Psoas muscle (tissue), 8 donors: ENCODE results near the gene ITPR1. TPM values are rescaled to one million over a fixed set of nuclear protein-coding genes. Genes with fewer than 3 reads are reported as not detected.
A peak's percentile ranks its signal among the peaks of the same experiment; 100 is the strongest.

Experiments
- ATAC-seq, 4 donors: fragments of 200-7000 bp; cut with Tn5 transposase; one replicate each; pipeline ENCODE4 v1.9.1; 2020; ENCODE audit warnings: moderate library complexity in 3 of 4, mild to moderate bottlenecking in 2 of 4
- DNase-seq, 2 donors: peaks; one replicate each; pipeline ENCODE4 v3.0.0-alpha.2; 2020
- H3K27ac ChIP-seq: fragments of 200-600 bp; one replicate; pipeline ENCODE4 v1.8.0; 2022
- H3K27me3 ChIP-seq, 3 donors: fragments of 200-600 bp in 1 of 3; one replicate each; pipeline versions ENCODE4 v1.6.1 to v1.8.0; 2013 to 2022; ENCODE audit warnings: low read length in 2 of 3, mild to moderate bottlenecking in 2 of 3, moderate library complexity in 1 of 3; ENCODE audit not compliant: insufficient read depth in 3 of 3
- H3K36me3 ChIP-seq, 2 donors: fragments of 200-600 bp in 1 of 2; one replicate each; pipeline versions ENCODE4 v1.6.1 to v1.8.0; 2013 to 2022; ENCODE audit warnings: low read depth in 1 of 2, mild to moderate bottlenecking in 1 of 2, moderate library complexity in 1 of 2; ENCODE audit not compliant: insufficient read depth in 1 of 2
- H3K4me1 ChIP-seq: fragments of 200-600 bp; one replicate; pipeline ENCODE4 v1.8.0; 2022
- H3K4me3 ChIP-seq: fragments of 200-600 bp; one replicate; pipeline ENCODE4 v1.8.0; 2022; ENCODE audit warnings: mild to moderate bottlenecking
- H3K9me3 ChIP-seq: fragments of 200-600 bp; one replicate; pipeline ENCODE4 v1.8.0; 2022
- CTCF ChIP-seq: fragments of 200-600 bp; IDR thresholded peaks from one replicate; pipeline ENCODE4 v1.8.0; 2022; ENCODE audit warnings: antibody characterized with exemption
- WGBS, 3 donors: extraction: QIAGEN DNeasy Blood & Tissue Kit; methylation state at CpG; one replicate each; pipeline versions ENCODE4 v1.1.6 to v1.1.7; 2013; 5-methylcytosine and 5-hydroxymethylcytosine counted together
- intact Hi-C, 2 donors: fragments of 100-400 bp; cut with DNase I; formaldehyde crosslinking; loops; one replicate each; pipeline versions ENCODE4 v1.11.0 to v1.14.2; 2022
- polyA plus RNA-seq, 3 donors: library from polyadenylated mRNA; stranded (reverse); fragments of 200-250 nt; gene quantifications; one replicate each; pipeline ENCODE4 v1.2.3, GENCODE V29; 2013
- total RNA-seq, 4 donors: library from RNA; stranded (reverse); fragmentation: NEBNext Ultra II Directional in 2 of 4; extraction: Animal tissue kit (Norgen Biotek cat#: 25700) in 2 of 4; gene quantifications; one replicate each; pipeline versions ENCODE4 v1.2.1 to v1.2.4, GENCODE V29; 2021 to 2023
- donor health status: healthy with polysubstance abuse.
- donor health status: DM: no; HTN: no; CAD: no; lungs with moderate emphysema.
- donor health status: Bipolar disorder and iron deficiency.
- donor health status: healthy.
- donor health status: DM: yes; HTN: yes; CAD: no.
- donor health status: DM: no; HTN: no; CAD: no.
- donor health status: DM: no; HTN: no; CAD: no.
- donor health status: DM: yes; HTN: yes; CAD: no.

Gene ITPR1
- total and polyA plus RNA-seq, 7 donors = 4.4 to 9.2 (median 8.8) TPM

- peaks cover 48% of the 10 kb centered on the region for H3K4me1 ChIP-seq
- no peaks in the 10 kb centered on the region for H3K9me3 ChIP-seq
- 73 to 82% (median 75%) methylated on average over 10 of the region's 10 CpGs for WGBS, 3 donors
- no peaks in the 10 kb centered on the region for H3K36me3 ChIP-seq
- no peak for ATAC-seq
- TF ChIP-seq CTCF = no peak
- peak; percentile 43 to 59 for DNase-seq
- intact Hi-C loops = loop anchor here (5.0 kb wide), 2 partner anchors 81 to 149 kb away; partner anchors contain the start of gene BHLHE40 (in 1 of the 2)
- no peak overlapping the region for H3K4me3 ChIP-seq
- H3K27ac ChIP-seq = peak overlapping the region; percentile 84
- no peaks in the 10 kb centered on the region for H3K27me3 ChIP-seq
These were observed 335.3 kb downstream of the ITPR1 start for GRCh38 chr3:4828279-4829030.

- DNase-seq (no peak), ATAC-seq (no peak)
- no peak overlapping the region for H3K4me3 ChIP-seq
- no peaks in the 10 kb centered on the region for H3K9me3 ChIP-seq
- no peak for TF ChIP-seq CTCF
- H3K27ac ChIP-seq = no peak overlapping the region
- peaks cover 47% of the 10 kb centered on the region for H3K4me1 ChIP-seq
- no peaks in the 10 kb centered on the region for H3K36me3 ChIP-seq
- intact Hi-C loops = loop anchor here (5.0 kb wide), 2 partner anchors 82 to 148 kb away; partner anchors contain the start of gene BHLHE40 (in 1 of the 2)
- H3K27me3 ChIP-seq = no peaks in the 10 kb centered on the region
- 83 to 95% (median 94%) methylated on average over 1 of the region's 1 CpG for WGBS, 3 donors
These were observed 335.9 kb downstream of the ITPR1 start for GRCh38 chr3:4829031-4829394.

GRCh38 chr3:4830586-4830914, 337.4 kb downstream of the ITPR1 start:
- H3K27me3 ChIP-seq = no peaks in the 10 kb centered on the region
- H3K27ac ChIP-seq = no peak overlapping the region
- ATAC-seq = no peak
- WGBS, 3 donors = 93 to 97% (median 94%) methylated on average over 5 of the region's 5 CpGs
- intact Hi-C loops = no loop called here
- H3K4me1 ChIP-seq = peaks cover 31% of the 10 kb centered on the region
- no peaks in the 10 kb centered on the region for H3K9me3 ChIP-seq
- no peak overlapping the region for H3K4me3 ChIP-seq
- DNase-seq = no peak
- no peak for TF ChIP-seq CTCF
- H3K36me3 ChIP-seq = no peaks in the 10 kb centered on the region

- no peaks in the 10 kb centered on the region for H3K27me3 ChIP-seq
- H3K9me3 ChIP-seq = no peaks in the 10 kb centered on the region
- no peaks in the 10 kb centered on the region for H3K36me3 ChIP-seq
- 60 to 77% (median 68%) methylated on average over 4 of the region's 4 CpGs for WGBS, 3 donors
- intact Hi-C loops = no loop called here
- peaks cover 21% of the 10 kb centered on the region for H3K4me1 ChIP-seq
- H3K27ac ChIP-seq = peak overlapping the region; percentile 56
- no peak for TF ChIP-seq CTCF
- DNase-seq = no peak
- no peak for ATAC-seq
- no peak overlapping the region for H3K4me3 ChIP-seq
These were observed 338.4 kb downstream of the ITPR1 start for GRCh38 chr3:4831580-4831950.

- no peaks in the 10 kb centered on the region for H3K27me3 ChIP-seq
- ATAC-seq (no peak), DNase-seq (no peak)
- no peak overlapping the region for H3K4me3 ChIP-seq
- intact Hi-C loops = no loop called here
- no peaks in the 10 kb centered on the region for H3K9me3 ChIP-seq
- no peak for TF ChIP-seq CTCF
- 94 to 99% (median 97%) methylated on average over 5 of the region's 5 CpGs for WGBS, 3 donors
- no peaks in the 10 kb centered on the region for H3K36me3 ChIP-seq
- peaks cover 2% of the 10 kb centered on the region for H3K4me1 ChIP-seq
- no peak overlapping the region for H3K27ac ChIP-seq
These were observed 340.3 kb downstream of the ITPR1 start for GRCh38 chr3:4833471-4833870.
